ENCODE data around the gene ZNF17. TPM values are rescaled to one million over a fixed set of nuclear protein-coding genes. Genes with fewer than 3 reads are reported as not detected.

Gene ZNF17
- total RNA-seq, 4 donors from 2014 or later, result 3.3 to 6.4 (median 5.4) TPM

DNA sequence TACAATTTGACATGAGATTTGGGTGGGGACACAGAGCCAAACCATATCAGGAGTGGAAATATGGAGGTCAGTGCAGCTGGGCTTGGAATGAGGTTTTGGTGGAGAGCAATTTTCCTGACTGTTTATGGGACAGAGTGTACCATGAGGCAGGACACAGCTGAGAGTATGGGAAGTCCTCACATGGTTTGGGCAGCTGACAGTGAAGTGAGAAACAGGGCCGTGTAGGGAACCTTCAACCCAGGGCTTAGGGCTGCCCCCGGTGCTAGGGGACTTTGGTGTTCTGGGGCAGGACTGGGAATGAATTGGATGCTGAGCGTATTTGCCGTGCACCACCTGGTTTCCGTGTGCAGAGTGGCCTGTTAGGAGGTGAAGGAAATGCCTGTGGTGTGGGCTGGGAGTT, 15.3 kb upstream of the ZNF17 start:
- intact Hi-C loops (cut with DNase I; ENCODE audit: low total_unique reads), result no loop called here
- Histone ChIP-seq H3K9me3 (no peaks in the 10 kb centered on the region), H3K4me1 (peaks cover 10 to 14% of the 10 kb centered on the region in 2 donors), H3K27ac (no peak overlapping the region), H3K4me3 (no peak overlapping the region), H3K36me3 (peaks cover 19 to 58% of the 10 kb centered on the region in 2 donors), H3K27me3 (no peaks in the 10 kb centered on the region)
- in situ Hi-C loops (cut with MboI; ENCODE audit: low sequenced_read_pairs in 4 of 4), result no loop called here
- no peak for DNase-seq
- ATAC-seq, result no peak
- TF ChIP-seq POLR2A (IDR thresholded peaks at IDR 0.05), result no peak
- TF ChIP-seq, protein P1, sequence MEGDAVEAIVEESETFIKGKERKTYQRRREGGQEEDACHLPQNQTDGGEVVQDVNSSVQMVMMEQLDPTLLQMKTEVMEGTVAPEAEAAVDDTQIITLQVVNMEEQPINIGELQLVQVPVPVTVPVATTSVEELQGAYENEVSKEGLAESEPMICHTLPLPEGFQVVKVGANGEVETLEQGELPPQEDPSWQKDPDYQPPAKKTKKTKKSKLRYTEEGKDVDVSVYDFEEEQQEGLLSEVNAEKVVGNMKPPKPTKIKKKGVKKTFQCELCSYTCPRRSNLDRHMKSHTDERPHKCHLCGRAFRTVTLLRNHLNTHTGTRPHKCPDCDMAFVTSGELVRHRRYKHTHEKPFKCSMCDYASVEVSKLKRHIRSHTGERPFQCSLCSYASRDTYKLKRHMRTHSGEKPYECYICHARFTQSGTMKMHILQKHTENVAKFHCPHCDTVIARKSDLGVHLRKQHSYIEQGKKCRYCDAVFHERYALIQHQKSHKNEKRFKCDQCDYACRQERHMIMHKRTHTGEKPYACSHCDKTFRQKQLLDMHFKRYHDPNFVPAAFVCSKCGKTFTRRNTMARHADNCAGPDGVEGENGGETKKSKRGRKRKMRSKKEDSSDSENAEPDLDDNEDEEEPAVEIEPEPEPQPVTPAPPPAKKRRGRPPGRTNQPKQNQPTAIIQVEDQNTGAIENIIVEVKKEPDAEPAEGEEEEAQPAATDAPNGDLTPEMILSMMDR (IDR thresholded peaks at IDR 0.05 in 4 of 5, conservative IDR thresholded peaks at IDR 0.05 in 1 of 5), result no peak

DNA sequence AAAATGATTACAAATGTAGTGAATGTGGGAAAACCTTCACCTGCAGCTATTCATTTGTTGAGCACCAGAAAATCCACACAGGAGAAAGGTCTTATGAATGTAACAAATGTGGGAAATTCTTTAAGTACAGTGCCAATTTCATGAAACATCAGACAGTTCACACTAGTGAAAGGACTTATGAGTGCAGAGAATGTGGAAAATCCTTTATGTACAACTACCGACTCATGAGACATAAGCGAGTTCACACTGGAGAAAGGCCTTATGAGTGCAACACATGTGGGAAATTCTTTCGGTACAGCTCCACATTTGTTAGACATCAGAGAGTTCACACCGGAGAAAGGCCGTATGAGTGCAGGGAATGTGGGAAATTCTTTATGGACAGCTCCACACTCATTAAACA, 12.1 kb upstream of the ZNF17 start:
- Histone ChIP-seq H3K36me3 (peaks cover 19 to 56% of the 10 kb centered on the region in 2 donors), H3K27ac (no peak overlapping the region), H3K27me3 (no peaks in the 10 kb centered on the region), H3K9me3 (no peaks in the 10 kb centered on the region), H3K4me1 (no peaks in the 10 kb centered on the region), H3K4me3 (no peak overlapping the region)
- no peak for DNase-seq
- ATAC-seq, result no peak
- intact Hi-C loops (cut with DNase I; ENCODE audit: low total_unique reads) (no loop called here), in situ Hi-C loops (cut with MboI; ENCODE audit: low sequenced_read_pairs in 4 of 4) (no loop called here)
- TF ChIP-seq, protein P1 (IDR thresholded peaks at IDR 0.05 in 4 of 5, conservative IDR thresholded peaks at IDR 0.05 in 1 of 5), result no peak
- no peak for TF ChIP-seq POLR2A (IDR thresholded peaks at IDR 0.05)

DNA sequence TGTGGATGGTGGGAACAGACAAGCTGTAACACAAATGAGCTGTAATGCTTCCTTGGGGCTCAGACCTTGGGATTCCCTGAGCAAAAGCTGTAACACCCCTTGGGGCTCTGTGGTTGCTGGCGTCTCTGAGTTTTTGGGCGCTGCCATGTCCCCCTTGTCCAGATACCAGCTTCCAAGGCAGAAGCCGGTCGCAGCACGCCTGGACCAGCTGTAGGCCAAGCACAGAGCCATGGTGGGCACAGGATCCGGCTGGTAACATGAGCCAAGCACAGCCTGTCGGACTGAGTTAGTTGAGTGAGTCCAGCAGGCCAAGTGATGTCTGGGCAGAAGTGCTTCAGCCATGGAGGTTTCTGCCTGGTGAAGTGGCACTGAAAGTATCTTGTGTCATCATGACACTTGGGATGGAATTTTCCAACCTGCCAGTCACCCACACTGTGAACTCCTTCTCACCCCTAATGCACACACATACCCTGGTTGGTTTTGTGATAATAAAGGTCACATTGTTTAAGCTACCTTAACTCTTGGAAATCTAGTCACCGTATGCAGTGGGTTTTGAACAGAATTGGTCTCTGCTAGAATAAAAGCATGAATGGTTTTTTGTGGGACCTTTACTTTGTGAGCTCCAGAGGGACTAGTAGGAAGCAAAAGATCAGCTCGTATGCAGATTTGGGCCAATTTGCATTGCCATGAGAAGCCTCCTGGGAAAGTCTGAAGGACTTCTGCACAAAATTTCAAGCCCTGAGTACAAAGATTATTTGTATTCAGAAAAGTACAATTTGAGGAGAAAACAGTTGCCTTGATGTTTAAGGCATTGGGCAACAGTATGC, 7.0 kb upstream of the ZNF17 start:
- intact Hi-C loops (cut with DNase I; ENCODE audit: low total_unique reads) (no loop called here), in situ Hi-C loops (cut with MboI; ENCODE audit: low sequenced_read_pairs in 4 of 4) (no loop called here)
- no peak for DNase-seq
- ATAC-seq, result no peak
- H3K4me3 ChIP-seq, result no peak overlapping the region
- no peaks in the 10 kb centered on the region for H3K4me1 ChIP-seq
- H3K27me3 ChIP-seq, result no peaks in the 10 kb centered on the region
- peaks cover 7 to 15% of the 10 kb centered on the region in 2 donors for H3K36me3 ChIP-seq
- H3K27ac ChIP-seq, result no peak overlapping the region
- TF ChIP-seq, protein P1 (IDR thresholded peaks at IDR 0.05 in 4 of 5, conservative IDR thresholded peaks at IDR 0.05 in 1 of 5), result no peak
- no peak for TF ChIP-seq POLR2A (IDR thresholded peaks at IDR 0.05)
- no peaks in the 10 kb centered on the region for H3K9me3 ChIP-seq

DNA sequence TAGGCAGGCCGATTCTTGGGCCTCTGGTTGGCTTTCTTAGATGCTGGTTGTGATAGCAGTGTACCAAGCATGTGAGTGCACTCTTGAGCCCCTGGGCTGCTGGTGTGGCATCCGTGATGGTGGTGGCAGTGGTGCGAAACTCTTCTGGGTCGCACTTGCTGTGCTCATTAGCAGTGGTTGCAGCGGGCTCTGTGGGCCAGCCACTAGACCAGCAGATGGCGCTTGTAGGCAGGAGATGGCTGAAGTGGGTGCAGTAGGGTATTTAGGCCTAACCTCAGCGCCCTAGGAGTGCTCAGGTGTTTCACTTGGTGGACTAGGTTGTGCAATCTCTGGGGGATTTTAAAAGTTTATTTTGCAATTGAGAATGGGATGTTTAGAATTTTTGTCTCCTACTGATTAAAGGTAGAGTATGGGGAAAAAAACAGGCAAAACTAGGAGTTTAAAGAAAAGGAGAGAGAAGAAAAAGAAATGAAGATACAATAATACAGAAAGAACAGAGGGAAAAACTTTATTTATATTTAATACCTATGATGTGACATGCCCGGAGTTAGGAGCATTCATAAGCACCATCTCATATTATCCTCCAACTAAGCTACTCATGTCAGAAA, 4.3 kb upstream of the ZNF17 start:
- ATAC-seq (peak in 1 of 2 donors; percentile 34), DNase-seq (peak in 1 of 2 donors; percentile 53)
- no peak for TF ChIP-seq POLR2A (IDR thresholded peaks at IDR 0.05)
- TF ChIP-seq, protein P1 (IDR thresholded peaks at IDR 0.05 in 4 of 5, conservative IDR thresholded peaks at IDR 0.05 in 1 of 5), result peak in 4 of 5 experiments; percentile 36 to 54 (median 44)
- Histone ChIP-seq H3K9me3 (no peaks in the 10 kb centered on the region), H3K4me3 (no peak overlapping the region), H3K36me3 (no peaks in the 10 kb centered on the region), H3K27ac (no peak overlapping the region), H3K4me1 (peaks cover 6 to 8% of the 10 kb centered on the region in 2 donors), H3K27me3 (no peaks in the 10 kb centered on the region)
- intact Hi-C loops (cut with DNase I; ENCODE audit: low total_unique reads) (no loop called here), in situ Hi-C loops (cut with MboI; ENCODE audit: low sequenced_read_pairs in 4 of 4) (no loop called here)
